HG03280 (cell line): Measurements from ENCODE around the gene NPHP3.
"Not testable (repeated sequence)": the region's sequence is repeated elsewhere in the genome, so short reads cannot be mapped to it uniquely, and the experiment has no call there.

ENCODE experiments used
- ATAC-seq: cut with Tn5 transposase; IDR thresholded peaks from one replicate; pipeline ENCODE4 v1.9.1; 2021; ENCODE audit warnings: mild to moderate bottlenecking, moderate library complexity; ENCODE audit not compliant: unreplicated experiment

Gene NPHP3

GRCh38 chr3:132650153-132650552, 72.1 kb downstream of the NPHP3 start:
- no peak for ATAC-seq

- no peak for ATAC-seq
Measured at GRCh38 chr3:132645058-132645457, 77.2 kb downstream of the NPHP3 start.

GRCh38 chr3:132643366-132643765, 78.8 kb downstream of the NPHP3 start:
- no peak for ATAC-seq

- no peak for ATAC-seq
Measured at GRCh38 chr3:132642539-132642847, 79.7 kb downstream of the NPHP3 start.

GRCh38 chr3:132641837-132642538, 80.2 kb downstream of the NPHP3 start:
- peak; percentile 52 for ATAC-seq

- ATAC-seq = not testable (repeated sequence)
Measured at GRCh38 chr3:132641427-132641826, 80.8 kb downstream of the NPHP3 start.

GRCh38 chr3:132638706-132639105, 83.5 kb downstream of the NPHP3 start:
- ATAC-seq = no peak

GRCh38 chr3:132637590-132637989, 84.6 kb downstream of the NPHP3 start:
- ATAC-seq = no peak

- ATAC-seq = no peak
Measured at GRCh38 chr3:132635052-132635451, 87.2 kb downstream of the NPHP3 start.
